Measurements from ENCODE around the gene ESR2. TPM values are rescaled to one million over a fixed set of nuclear protein-coding genes. Genes with fewer than 3 reads are reported as not detected.
"Not testable (repeated sequence)": the region's sequence is repeated elsewhere in the genome, so short reads cannot be mapped to it uniquely, and the experiment has no call there.

ESR2 gene
- total RNA-seq, 1 donor from 2014 or later = 0.21 TPM

DNA sequence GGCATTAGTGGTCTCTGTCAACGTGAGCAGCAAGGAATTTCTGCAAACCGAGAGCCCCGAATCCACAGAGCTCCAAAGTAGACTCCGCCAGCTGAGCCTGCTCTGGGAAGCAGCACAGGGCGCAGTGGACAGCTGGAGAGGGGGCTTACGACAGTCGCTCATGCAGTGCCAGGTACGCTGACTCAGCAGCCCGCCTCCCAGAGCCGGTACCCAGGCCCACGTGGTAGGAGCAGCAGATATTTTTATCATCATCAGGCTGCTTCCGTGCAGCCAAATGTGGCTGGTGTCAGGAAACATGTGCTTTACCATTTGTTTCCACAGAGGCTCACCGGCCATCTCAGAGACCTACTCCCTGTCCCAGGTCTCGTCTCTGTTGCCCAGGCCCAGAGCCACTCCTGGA, 73.7 kb downstream of the ESR2 start:
- peak; percentile 66 for DNase-seq

GRCh38 chr14:64220056-64220455, 74.1 kb downstream of the ESR2 start:
- DNase-seq = no peak

GRCh38 chr14:64218344-64219240, 75.6 kb downstream of the ESR2 start:
- no peak for DNase-seq

DNA sequence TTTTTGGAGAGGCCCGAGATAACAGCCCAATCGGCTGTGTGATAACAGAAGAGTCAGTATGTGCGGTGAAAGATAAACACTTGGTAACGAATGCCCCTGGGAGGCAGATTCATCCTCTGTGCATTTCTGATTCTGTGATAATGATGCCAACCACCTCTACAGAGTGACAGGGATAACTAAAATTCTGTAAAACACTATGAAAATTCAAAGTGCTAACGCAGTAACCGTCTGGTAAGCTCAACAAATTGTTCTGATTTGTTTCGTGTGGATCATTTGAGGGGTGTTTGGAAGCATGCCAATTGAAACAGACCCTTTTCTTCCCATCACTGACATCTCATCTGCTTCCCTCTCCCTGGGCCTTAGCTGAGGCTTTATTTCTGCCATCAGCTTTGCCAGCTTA, 76.3 kb downstream of the ESR2 start:
- no peak for DNase-seq

DNA sequence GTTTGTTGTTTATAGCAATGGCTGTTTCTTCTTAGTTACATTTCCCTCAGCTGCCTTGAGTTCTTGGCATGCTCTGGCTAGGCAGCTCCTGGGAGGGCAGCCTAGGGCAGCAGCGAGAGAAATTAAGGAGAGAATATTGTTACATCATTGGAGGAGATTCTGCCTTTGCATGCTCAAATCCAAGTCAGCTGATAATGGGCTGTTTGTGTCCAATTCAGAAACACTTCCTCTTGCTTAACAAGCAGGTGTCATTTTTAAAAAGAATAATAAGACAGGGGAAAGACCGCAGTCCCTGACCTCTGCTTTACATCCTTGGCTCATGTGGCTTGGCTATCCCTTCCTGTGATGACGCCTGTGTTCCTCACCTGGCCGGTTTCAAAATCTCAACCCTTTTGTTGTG, 76.9 kb downstream of the ESR2 start:
- DNase-seq = no peak

GRCh38 chr14:64215978-64216377, 78.2 kb downstream of the ESR2 start:
- no peak for DNase-seq

DNA sequence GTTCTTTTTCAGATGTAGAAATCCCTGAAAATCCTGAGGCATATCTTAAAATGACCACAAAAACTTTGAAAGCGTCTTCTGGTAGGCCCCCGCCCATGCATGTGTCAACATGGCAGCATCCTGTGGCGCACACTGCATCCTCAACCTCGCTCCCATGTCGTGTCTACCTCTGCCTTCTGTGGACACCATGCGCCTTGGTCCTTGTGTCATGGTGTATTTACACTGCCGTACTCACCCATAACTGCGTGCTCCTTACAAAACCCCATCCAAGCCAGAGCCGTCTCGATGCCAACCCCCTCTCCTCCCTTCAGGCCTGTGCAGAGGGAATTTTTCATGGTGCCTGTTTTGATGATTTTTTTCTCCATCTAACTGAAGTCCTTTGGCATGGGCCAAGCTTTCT, 78.9 kb downstream of the ESR2 start:
- DNase-seq = no peak

DNA sequence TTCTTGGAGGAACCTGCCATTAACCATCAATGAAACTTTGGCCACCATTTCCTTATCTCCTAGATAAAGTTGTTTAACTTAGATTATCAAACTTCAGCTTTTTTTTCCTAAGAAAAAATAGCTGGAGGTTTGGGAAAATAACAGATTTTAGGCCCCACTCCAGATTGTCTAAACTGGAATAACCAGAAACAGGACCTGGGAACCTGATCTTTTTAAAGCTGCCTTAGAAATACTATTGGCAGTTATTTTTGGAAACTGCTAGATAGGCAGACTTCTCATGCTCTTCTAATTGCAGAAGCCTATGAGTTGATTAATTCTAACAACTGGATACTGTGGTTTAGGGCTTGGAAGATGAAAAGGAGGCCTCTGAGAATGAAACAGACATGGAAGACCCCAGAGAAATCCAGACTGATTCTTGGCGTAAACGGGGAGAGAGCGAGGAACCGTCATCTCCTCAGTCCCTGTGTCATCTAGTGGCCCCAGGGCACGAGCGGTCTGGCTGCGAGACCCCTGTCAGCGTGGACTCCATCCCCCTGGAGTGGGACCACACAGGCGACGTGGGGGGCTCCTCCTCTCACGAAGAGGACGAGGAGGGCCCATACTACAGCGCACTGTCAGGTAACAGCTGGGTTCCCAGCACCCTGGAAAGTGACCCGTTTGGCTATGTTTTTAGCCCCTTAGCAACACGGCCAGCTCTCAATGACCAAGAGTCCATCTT, 80.2 kb downstream of the ESR2 start:
- no peak for DNase-seq

- DNase-seq = no peak
These were observed 81.1 kb downstream of the ESR2 start for GRCh38 chr14:64213086-64213485.

DNA sequence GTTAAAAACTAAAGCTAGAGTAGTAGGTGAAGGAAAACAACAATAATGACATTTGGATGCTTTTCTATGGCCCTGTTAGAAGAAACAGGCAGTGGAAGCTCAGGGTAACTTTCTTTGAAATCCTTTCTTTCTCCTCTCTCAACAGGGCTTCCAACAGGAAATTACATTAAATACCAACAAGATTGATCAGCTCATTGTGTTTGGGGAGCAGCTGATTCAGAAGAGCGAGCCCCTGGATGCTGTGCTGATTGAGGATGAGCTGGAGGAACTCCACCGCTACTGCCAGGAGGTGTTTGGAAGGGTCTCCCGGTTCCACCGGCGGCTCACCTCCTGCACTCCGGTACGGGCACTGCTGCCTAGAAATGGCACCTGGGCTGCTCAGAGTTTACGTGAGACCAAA, 81.5 kb downstream of the ESR2 start:
- no peak for DNase-seq

GRCh38 chr14:64210912-64211311, 83.3 kb downstream of the ESR2 start:
- DNase-seq = not testable (repeated sequence)

DNA sequence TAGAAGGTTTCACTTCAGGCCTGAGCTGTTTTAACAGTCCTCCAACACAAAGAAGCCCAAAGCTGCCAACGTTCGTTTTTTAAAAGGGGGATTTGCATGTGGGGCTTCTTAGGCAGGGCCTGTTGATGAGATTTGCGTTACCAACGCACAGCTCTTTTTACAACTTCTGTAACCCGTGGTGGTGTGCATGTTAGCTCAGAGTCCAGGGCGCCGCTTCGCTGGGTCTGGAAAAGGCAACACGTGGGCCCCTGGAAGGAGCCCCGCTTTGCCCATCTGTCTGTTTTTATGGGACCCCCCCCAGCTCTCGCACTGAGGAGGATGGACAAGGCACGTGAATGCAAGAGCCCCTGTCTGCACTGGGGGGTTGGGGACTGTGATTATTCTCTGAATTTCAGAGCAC, 84.0 kb downstream of the ESR2 start:
- no peak for DNase-seq

- DNase-seq = peak; percentile 88
These were observed 84.6 kb downstream of the ESR2 start for GRCh38 chr14:64209444-64210131.

GRCh38 chr14:64208981-64209380, 85.2 kb downstream of the ESR2 start:
- peak; percentile 43 for DNase-seq

GRCh38 chr14:64208261-64208660, 85.9 kb downstream of the ESR2 start:
- DNase-seq = no peak

- no peak for DNase-seq
These were observed 90.7 kb downstream of the ESR2 start for GRCh38 chr14:64203366-64204006.

DNA sequence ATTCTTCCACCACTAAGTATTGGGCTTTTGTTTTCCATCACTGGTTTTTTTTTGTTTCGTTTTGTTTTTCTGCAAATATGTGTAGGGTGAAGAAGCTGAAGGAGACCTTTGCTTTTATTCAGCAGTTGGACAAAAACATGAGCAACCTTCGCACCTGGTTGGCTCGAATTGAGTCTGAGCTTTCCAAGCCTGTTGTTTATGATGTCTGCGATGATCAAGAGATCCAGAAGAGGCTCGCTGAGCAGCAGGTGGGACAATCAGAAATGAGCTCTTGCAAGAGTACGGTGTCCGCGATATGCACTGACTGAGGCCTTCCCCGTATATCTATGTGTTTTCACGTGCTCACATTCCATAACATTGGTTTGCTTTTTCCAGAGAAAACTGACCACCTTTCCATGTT, 91.5 kb downstream of the ESR2 start:
- no peak for DNase-seq

DNA sequence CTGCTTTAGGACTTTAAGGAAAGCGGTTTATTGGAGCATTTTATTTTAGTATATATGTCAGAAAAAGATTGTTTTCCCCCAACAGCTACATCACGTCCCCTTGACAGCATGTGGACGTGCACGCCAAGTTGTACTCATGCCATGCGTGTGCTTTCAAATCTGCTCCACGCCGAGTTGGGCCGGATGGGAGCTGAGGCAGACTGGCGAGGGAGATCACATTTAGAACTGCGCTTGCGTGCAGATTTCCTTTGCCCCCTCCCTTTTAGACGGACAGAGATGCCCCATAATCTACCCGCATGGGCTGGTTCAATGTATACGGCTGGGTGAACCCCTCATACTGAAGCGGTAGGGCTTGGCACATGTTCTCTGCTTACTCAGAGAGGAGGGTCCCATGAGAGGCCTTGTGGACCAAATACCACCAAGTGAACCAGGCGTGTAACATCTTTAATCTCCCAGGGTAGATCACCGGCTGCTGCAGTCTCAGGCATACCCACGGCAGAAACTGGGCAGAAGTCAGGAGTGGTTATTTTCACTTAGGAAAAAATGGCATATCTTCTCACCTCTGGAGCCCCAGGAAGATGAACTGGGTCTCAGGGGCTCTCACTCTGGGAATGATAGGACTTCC, 92.1 kb downstream of the ESR2 start:
- DNase-seq = no peak

GRCh38 chr14:64201296-64201695, 92.9 kb downstream of the ESR2 start:
- DNase-seq = no peak

GRCh38 chr14:64200170-64200569, 94.0 kb downstream of the ESR2 start:
- DNase-seq = no peak

DNA sequence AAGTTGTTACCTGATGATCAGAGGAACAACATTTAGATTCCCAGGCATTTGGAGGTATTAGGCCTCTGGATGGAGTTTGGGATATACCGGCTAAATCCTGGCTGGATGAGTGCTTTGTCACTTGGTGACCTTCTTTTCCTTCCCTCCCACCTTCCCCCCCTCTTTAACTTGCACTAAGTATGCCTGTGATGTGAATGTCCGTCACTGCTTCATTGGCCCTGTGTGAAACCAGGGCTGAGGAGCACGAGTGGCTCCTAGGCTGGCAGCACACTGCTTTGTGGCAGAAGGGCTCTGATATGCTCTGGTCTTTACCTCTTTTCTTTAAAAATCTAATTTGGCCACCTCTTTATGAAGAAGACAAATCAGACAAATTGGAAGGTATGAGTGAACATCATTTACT, 95.7 kb downstream of the ESR2 start:
- DNase-seq = no peak

DNA sequence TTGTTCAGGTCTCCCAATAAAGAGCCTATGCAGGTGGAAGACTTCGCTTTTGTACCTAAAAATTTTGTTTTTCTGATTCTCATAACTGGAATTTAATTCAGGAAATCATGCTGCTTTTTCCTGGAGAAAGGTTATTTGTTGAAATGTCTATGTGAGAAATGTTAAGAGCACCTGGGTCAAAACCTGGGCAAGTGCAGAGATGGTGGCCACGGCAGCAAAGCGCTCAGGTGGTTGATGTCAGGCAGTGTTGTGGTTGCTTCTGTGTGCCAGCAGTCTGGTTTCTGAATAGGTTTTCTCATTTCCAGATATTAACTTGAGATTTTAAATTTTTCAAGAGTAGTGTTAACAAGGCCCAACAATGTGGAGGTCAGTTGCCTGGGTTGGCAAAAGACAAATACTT, 96.2 kb downstream of the ESR2 start:
- DNase-seq = no peak
